HCT116 (cell line): ENCODE results near the gene SYNDIG1. TPM values are rescaled to one million over a fixed set of nuclear protein-coding genes. Genes with fewer than 3 reads are reported as not detected.

Experiments
- ATAC-seq: fragments of 200-7000 bp; cut with Tn5 transposase; 2 replicates; pipeline ENCODE4 v1.9.1; 2020; ENCODE audit warnings: mild to moderate bottlenecking, moderate library complexity
- BruUV-seq: library from RNA; stranded (reverse); fragments of 400-500 nt; replicated peaks from 2 replicates; lab custom pipeline; 2021; lab: Mats Ljungman, UMichigan
- CTCF ChIA-PET: fragments of 300-600 bp; sonication (Branson Sonifier 250); formaldehyde crosslinking; loops from one replicate; lab custom pipeline; 2021; ENCODE audit warnings: antibody characterized with exemption; lab: Charles Lee
- POLR2A ChIA-PET: fragments of 300-600, 350-600 bp; sonication (Branson Sonifier 250); formaldehyde crosslinking; loops from one replicate; lab custom pipeline; 2021; ENCODE audit warnings: antibody characterized with exemption; lab: Charles Lee
- RAD21 ChIA-PET, 2 experiments: fragments of 300-600 bp; sonication (Branson Sonifier 250); formaldehyde crosslinking; loops; one replicate each; lab custom pipeline; 2023; ENCODE audit warnings: low total read pairs in 2 of 2; ENCODE audit not compliant: uncharacterized antibody in 2 of 2, unreplicated experiment in 2 of 2, low non-redundant PET in 1 of 2; lab: Charles Lee
- DNase-seq: peaks from one replicate; pipeline ENCODE4 v3.0.0-alpha.2; 2010; ENCODE audit warnings: low read depth, low spot score
- H2AFZ ChIP-seq: fragments of 200-600 bp; shearing (Covaris generic), sonication (generic); 2 replicates; pipeline ENCODE4 v1.6.1; 2017; ENCODE audit warnings: low read depth, mixed run types, mixed read lengths, antibody characterized with exemption, low read length; ENCODE audit not compliant: poor library complexity, severe bottlenecking
- H3K27ac ChIP-seq: 2 replicates; pipeline ENCODE4 v1.5.1; 2012; ENCODE audit warnings: low read depth, low read length
- H3K27me3 ChIP-seq: fragments of 200-600 bp; sonication (generic); 2 replicates; pipeline ENCODE4 v1.6.1; 2016; ENCODE audit warnings: mixed run types, low read length, mixed read lengths; ENCODE audit not compliant: insufficient read depth
- H3K36me3 ChIP-seq, 2 experiments: fragments of 200-500 bp in 1 of 2; fragments of 200-600 bp in 1 of 2; sonication (Bioruptor generic) in 1 of 2; sonication (generic) in 1 of 2; 2 replicates each; pipeline versions ENCODE4 v1.5.1 to v1.6.1; 2014 to 2016; ENCODE audit warnings: low read length in 2 of 2, inconsistent platforms in 1 of 2, mixed read lengths in 1 of 2, mixed run types in 1 of 2; ENCODE audit not compliant: insufficient read depth in 2 of 2, control insufficient read depth in 1 of 2
- H3K4me1 ChIP-seq, 2 experiments: fragments of 200-600 bp in 1 of 2; sonication (generic) in 1 of 2; 2 replicates each; pipeline versions ENCODE4 v1.5.1 to v1.6.1; 2012 to 2017; ENCODE audit warnings: low read length in 2 of 2, inconsistent platforms in 1 of 2, mild to moderate bottlenecking in 1 of 2, mixed read lengths in 1 of 2, mixed run types in 1 of 2, moderate library complexity in 1 of 2; ENCODE audit not compliant: insufficient read depth in 2 of 2, control insufficient read depth in 1 of 2
- H3K4me2 ChIP-seq: fragments of 200-600 bp; sonication (generic); 2 replicates; pipeline ENCODE4 v1.6.1; 2017; ENCODE audit warnings: mixed run types, low read length, mixed read lengths
- H3K4me3 ChIP-seq, 2 experiments: fragments of 200-600 bp in 1 of 2; sonication (generic) in 1 of 2; replicated peaks in 1 of 2; 2 replicates each; pipeline ENCODE4 v1.5.1; 2011 to 2016; ENCODE audit warnings: low read length in 2 of 2, control low read depth in 1 of 2, low read depth in 1 of 2, mild to moderate bottlenecking in 1 of 2, mixed read lengths in 1 of 2, mixed run types in 1 of 2
- H3K79me2 ChIP-seq: fragments of 200-600 bp; sonication (generic); 2 replicates; pipeline ENCODE4 v1.6.1; 2017; ENCODE audit warnings: mild to moderate bottlenecking, mixed run types, low read length, moderate library complexity, mixed read lengths; ENCODE audit not compliant: insufficient read depth
- H3K9ac ChIP-seq: fragments of 200-600 bp; sonication (generic); 2 replicates; pipeline ENCODE4 v1.6.1; 2016; ENCODE audit warnings: low read length, mixed read lengths
- H3K9me2 ChIP-seq: fragments of 200-600 bp; sonication (generic), shearing (Covaris generic); 2 replicates; pipeline ENCODE4 v1.6.1; 2017; ENCODE audit warnings: mixed run types, mild to moderate bottlenecking, moderate library complexity; ENCODE audit not compliant: insufficient read depth
- H3K9me3 ChIP-seq, 2 experiments: fragments of 200-500 bp in 1 of 2; fragments of 200-600 bp in 1 of 2; sonication (Bioruptor generic) in 1 of 2; sonication (generic) in 1 of 2; 2 replicates each; pipeline ENCODE4 v1.6.1; 2014 to 2017; ENCODE audit warnings: low read length in 2 of 2, mixed read lengths in 2 of 2, inconsistent platforms in 1 of 2, low read depth in 1 of 2, mild to moderate bottlenecking in 1 of 2, mixed run types in 1 of 2, moderate library complexity in 1 of 2; ENCODE audit not compliant: control insufficient read depth in 1 of 2, insufficient read depth in 1 of 2
- H4K20me1 ChIP-seq: fragments of 200-600 bp; sonication (generic), shearing (Covaris generic); 2 replicates; pipeline ENCODE4 v1.6.1; 2017; ENCODE audit warnings: mixed run types, mild to moderate bottlenecking, moderate library complexity; ENCODE audit not compliant: insufficient read depth
- ATF3 ChIP-seq: IDR thresholded peaks from 2 replicates; pipeline ENCODE4 v1.6.1; 2012
- CBX3 ChIP-seq: IDR thresholded peaks from 2 replicates; pipeline ENCODE4 v1.6.1; 2012; ENCODE audit warnings: low read depth
- CTCF ChIP-seq, 3 experiments: fragments of 200-600 bp in 1 of 3; sonication (generic) in 1 of 3; IDR thresholded peaks in 2 of 3; conservative IDR thresholded peaks in 1 of 3; 2 replicates each; pipeline ENCODE4 v1.5.1; 2012 to 2017; ENCODE audit warnings: low read depth in 2 of 3, low read length in 2 of 3, antibody characterized with exemption in 1 of 3, borderline replicate concordance in 1 of 3, control low read depth in 1 of 3, mild to moderate bottlenecking in 1 of 3, mixed read lengths in 1 of 3, mixed run types in 1 of 3, moderate library complexity in 1 of 3; ENCODE audit not compliant: insufficient read depth in 1 of 3
- ELF1 ChIP-seq: IDR thresholded peaks from 2 replicates; pipeline ENCODE4 v1.6.1; 2012; ENCODE audit warnings: low read depth, borderline replicate concordance
- MAX ChIP-seq: IDR thresholded peaks from 2 replicates; pipeline ENCODE4 v1.6.1; 2012
- POLR2AphosphoS5 ChIP-seq: IDR thresholded peaks from 2 replicates; pipeline ENCODE4 v1.6.1; 2011; ENCODE audit warnings: mild to moderate bottlenecking, low read depth, low read length, moderate library complexity
- TCF7L2 ChIP-seq: IDR thresholded peaks from 2 replicates; pipeline ENCODE4 v1.7.0; 2011; ENCODE audit warnings: borderline replicate concordance, inconsistent platforms; ENCODE audit not compliant: insufficient read depth, insufficient read length; ENCODE audit errors: extremely low read depth
- ZBTB33 ChIP-seq: IDR thresholded peaks from 2 replicates; pipeline ENCODE4 v1.6.1; 2011; ENCODE audit warnings: mild to moderate bottlenecking, low read length, moderate library complexity; ENCODE audit not compliant: insufficient replicate concordance; ENCODE audit errors: extremely low read depth
- intact Hi-C: fragments of 100-400 bp; cut with micrococcal nuclease; formaldehyde crosslinking; loops from 2 replicates; pipeline ENCODE4 v1.10.0; 2022
- total RNA-seq: library from RNA; stranded (reverse); gene quantifications from one replicate; pipeline ENCODE4 v1.2.1, GENCODE V29; 2021; ENCODE audit not compliant: unreplicated experiment

SYNDIG1 gene
- total RNA-seq, 1 experiment from 2014 or later, result not detected

- no peaks in the 10 kb centered on the region for H3K9me2 ChIP-seq
- ATAC-seq (no peak), DNase-seq (no peak)
- H3K4me3 ChIP-seq, result no peak overlapping the region
- H3K79me2 ChIP-seq, result no peaks in the 10 kb centered on the region
- no peaks in the 10 kb centered on the region for H3K9me3 ChIP-seq
- H4K20me1 ChIP-seq, result no peaks in the 10 kb centered on the region
- CTCF ChIA-PET, result no interaction called here
- intact Hi-C loops, result no loop called here
- TF ChIP-seq CTCF (IDR thresholded peaks at IDR 0.05 in 2 of 3, conservative IDR thresholded peaks at IDR 0.05 in 1 of 3; ENCODE audit: borderline replicate concordance in 1 of 3, insufficient read depth in 1 of 3, low read depth in 2 of 3, low read length in 2 of 3) (no peak), ZBTB33 (no peak), TCF7L2 (no peak), CBX3 (no peak), MAX (no peak), ELF1 (no peak), ATF3 (no peak), POLR2AphosphoS5 (no peak)
- no peak overlapping the region for H3K4me2 ChIP-seq
- POLR2A ChIA-PET, result no interaction called here
- H3K36me3 ChIP-seq, result no peaks in the 10 kb centered on the region
- no peak overlapping the region for H2AFZ ChIP-seq
- RAD21 ChIA-PET, result no interaction called here
- no peaks in the 10 kb centered on the region for H3K4me1 ChIP-seq
- no peak overlapping the region for H3K27ac ChIP-seq
- H3K27me3 ChIP-seq, result 0 out of 2 replicates have a peak, but pooled peaks cover 2% of the 10 kb centered on the region
- no TSS peak for BruUV-seq
- H3K9ac ChIP-seq, result no peak overlapping the region
Observed at GRCh38 chr20:24578567-24579415, 109.4 kb downstream of the SYNDIG1 start.
